Stromal cell of bone marrow (primary cell): ENCODE measurements around the gene DDC.

Experiments used
- DNase-seq: peaks from one replicate; pipeline ENCODE4 v3.0.0-alpha.2; 2012; ENCODE audit warnings: low read depth

Gene DDC

GRCh38 chr7:50456371-50457123 lies 108.7 kb downstream of the DDC start:
- no peak for DNase-seq

DNA sequence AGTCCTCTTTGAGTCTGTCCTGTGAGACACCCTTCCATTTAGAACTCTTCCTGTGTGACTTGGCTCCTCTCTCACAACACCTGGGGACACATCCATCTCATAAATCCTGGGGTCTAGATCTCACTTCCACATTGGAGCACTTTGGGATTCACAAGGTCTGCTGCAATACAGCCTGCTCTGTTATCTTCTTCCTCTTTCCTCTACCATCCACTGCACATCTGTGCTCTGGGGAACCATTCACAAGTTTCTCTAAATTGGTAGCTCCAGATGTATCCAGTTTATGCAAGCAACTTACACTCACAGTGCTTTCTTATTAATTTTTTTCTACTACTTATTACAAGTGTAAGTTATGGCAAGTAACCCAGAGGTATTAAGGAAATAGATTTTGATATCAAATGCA lies 109.5 kb downstream of the DDC start:
- DNase-seq, result no peak

DNA sequence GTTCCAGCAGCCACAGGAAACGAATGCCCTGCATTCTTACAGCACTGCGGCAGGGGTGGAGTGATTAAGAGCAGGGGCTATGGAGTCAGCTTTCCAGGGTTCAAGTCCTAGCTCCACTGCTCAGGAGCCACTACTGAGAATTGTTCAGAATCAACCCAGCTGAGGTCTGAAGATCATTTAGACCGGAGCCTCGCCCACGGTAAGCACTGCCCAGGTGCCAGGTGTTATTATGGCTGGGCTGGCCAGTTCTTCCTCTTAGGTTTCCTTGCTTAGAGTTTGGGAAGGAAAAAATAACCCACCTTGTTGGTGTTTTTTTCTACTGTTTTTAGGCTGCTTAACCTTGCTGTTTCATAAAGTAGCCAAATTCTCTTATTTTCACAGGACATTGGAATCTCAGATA lies 110.2 kb downstream of the DDC start:
- no peak for DNase-seq

GRCh38 chr7:50450590-50451032 lies 114.6 kb downstream of the DDC start:
- DNase-seq, result no peak

DNA sequence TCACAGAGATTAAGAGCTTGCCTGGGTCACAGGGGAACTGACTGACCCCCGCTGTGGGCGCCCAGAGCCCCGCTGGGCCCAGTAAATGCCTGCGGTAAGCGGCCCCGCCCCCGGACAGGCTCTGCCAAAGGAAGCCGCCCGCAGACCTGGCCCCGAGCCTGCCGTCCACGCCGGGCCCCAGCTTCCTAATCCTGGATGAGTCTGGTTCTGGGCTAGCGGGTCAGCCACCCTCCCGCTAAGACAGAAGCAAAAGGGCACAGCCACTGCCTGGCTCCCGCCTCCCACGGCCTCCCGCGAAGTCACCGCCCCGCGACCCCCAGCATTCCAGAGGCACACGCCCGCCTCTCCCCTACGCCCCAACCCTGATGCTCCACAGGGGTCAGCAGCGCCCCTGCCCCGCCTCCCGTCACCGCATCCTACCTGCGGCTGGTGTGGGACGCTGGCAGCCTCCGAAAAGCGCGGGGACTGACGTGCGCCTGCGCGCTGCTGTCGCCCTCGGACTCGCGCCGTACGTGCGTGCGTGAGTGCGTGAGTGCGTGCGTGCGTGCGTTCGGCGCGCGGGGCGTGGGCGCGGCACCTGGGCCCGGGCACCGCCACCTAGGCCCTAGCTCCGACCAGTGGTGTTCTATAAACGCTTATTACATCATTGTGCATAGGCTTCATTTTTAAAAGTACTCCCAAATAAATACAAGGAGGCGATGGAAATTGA lies 115.2 kb downstream of the DDC start, which contains the start of gene FIGNL1:
TSS of gene FIGNL1 (minus strand) at position 470 of the 709 bp plus-strand sequence. CDS start 3,063 bp downstream, outside the sequence.
- DNase-seq, result peak; percentile 24

DNA sequence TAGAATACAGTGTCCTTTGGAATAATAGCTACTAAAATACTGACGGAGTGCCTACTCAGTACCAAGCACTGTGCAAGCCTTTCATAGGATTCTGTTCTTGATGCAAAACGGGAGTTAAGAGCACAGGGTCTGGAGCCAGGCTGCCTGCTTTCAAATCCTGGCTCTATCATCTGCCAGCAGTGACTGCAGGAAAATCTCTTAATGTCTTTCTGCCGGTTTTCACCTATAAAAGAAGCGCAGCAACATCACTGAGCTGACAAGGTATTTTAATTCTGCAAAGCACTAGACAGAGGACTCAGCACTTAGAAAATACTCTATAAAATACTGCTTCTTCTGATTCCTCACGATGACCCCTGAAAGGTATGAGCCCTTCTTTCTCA lies 115.7 kb downstream of the DDC start:
- DNase-seq, result no peak

DNA sequence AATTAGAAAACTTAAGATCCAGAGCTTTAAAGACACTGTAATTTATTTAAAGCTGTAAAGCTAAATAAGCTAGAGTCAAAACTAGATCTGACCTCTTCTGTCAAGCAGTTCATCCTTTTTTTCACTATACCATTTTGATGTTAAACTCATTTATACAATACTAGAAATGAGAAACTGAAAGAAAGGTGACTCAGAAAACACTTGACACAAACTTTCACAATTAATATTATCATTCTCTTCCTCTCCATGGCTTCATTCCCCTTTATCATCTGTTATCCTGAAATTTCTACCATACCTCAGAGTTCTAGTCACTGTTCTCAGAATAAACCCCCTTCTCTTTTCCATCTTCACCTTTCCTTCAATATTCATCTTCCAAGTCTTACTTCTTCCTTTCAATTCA lies 116.4 kb downstream of the DDC start:
- DNase-seq, result no peak

DNA sequence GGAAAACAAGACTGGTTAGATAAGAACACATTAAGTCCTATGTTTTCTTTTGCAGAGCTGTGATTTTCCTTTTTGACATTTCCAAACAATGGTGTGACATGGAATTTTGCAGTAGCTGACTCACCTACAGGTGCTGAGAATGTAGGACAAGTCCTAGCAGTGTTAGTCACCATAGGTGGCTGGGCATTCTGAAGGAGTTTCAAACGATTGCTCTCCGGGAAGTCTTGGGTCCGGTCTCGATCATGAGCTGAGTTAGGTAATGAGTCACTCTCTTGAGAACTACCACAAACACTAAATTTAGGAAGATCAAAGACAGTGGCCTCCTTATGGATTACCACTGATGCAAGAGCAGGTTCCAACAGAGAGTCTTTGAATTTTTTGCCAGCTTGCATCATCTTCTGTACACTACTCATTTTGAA lies 118.7 kb downstream of the DDC start:
- DNase-seq, result peak; percentile 7

DNA sequence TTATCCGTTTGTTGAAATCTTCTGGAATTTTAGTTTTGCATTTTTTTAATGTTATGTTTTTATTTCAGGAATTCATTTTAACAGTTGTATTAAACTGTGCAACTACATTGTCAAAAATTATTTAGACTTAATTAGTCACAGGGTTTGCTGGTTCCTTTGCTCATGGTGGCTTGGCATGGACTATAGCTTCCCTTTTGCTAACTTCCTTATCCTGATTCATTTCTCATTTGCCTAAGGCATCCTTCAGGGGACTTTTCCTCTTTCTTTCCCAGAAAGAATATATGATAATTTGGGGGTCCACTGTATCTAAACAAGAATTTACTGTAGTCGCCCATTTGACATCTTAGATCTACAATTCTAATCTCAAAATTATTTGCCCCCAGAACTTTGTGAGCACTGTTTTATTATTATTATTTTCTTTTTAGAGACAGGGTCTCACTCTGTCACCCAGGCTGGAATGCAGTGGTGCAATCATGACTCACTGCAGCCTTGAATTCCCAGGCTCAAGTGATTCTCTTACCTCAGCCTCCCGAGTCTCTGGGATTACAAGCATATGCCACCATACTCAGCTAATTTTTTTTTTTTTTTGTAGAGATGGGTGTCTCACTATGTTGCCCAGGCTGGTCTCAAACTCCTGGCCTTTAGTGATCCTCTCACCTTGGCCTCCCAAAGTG lies 128.9 kb downstream of the DDC start:
- DNase-seq, result no peak

GRCh38 chr7:50431722-50432305 lies 133.4 kb downstream of the DDC start:
- DNase-seq, result no peak

DNA sequence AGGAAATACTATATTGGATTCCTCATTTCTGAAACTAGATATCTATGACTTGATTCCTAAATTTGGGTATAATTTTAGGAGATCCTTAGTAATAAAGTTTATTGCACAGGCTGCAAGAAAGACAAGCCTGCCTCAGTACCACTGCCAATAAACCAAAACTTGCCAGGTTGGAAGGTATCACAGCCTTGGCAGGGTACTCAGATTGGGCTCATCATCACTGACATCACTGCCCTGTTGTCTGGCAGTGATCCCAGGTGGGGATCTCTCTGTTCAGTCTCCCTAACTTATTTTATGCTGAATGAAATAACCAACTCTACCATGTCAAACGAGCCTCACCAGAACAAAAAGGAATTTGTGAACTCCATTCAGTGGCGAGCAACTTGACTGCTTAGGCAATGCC lies 133.9 kb downstream of the DDC start:
- DNase-seq, result no peak

DNA sequence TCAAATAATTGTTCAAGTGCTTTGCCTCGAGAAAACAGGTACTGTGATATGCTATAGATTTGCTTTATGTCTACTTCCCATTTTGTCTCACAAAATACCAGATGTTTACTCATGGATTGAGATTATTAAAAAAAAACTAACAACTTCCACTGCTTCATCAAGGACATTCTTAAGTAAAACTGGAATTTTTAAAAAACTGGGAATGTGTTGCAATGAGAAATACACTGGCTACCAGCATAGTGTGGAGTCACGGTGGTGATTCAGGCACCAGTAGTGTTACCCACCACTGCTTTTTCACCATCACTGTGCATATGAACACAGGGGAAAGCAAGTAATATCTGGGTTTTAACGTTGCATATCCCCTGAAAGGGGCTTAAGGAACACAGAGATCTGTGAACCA lies 136.3 kb downstream of the DDC start:
- no peak for DNase-seq

DNA sequence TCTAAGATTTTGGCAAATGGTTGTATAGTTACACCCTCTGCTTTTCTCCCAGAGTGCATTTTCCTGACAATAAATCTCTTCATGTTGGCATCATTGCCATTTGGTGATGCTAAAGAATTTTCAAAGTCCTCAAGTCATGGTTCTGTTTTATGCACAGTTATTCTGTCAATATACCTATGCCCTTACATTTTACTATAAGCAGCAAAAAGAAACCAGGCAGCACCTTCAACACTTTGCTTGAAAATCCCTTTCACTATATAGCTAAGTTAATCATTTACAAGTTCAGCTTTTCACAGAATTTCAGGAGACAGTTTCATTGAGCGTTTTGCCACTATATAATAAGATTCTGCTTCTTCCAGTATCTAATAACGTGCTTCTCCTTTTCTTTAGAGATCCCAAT lies 137.7 kb downstream of the DDC start:
- DNase-seq, result no peak

DNA sequence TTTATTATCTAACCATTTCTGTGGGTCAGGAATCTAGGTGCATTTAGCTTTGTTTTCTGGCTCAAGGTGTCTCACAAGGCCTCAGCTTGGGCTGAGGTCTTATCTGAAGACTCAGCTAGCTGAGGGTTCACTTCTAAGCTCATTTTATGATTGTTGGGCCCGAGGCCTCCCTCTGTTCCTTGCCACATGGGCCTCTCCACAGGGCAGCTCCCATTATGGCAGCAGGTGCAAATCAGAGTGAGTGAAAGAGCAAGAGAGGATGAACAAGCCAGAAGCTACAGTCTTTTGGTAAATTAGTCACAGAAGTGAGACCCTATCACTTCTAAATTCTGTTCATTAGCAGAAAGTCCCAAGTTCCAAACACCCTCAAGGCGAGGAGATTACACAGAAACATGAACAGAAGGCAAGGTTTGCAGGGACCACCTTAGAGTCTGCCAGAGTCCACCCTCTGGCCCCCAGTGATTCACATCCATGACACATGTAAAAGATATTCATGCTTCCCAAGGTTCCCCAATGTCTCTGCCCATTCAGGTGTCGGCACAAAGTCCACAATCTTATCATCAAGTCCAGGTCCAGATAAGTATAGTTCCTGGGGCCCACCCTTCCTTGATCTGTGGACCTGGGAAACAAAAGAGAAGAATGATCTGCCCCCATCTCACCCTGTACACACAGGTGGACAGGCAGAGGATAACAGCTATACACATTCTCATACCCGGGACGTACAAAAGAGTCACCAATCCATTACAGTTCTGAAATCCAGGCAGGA lies 138.7 kb downstream of the DDC start:
- no peak for DNase-seq

DNA sequence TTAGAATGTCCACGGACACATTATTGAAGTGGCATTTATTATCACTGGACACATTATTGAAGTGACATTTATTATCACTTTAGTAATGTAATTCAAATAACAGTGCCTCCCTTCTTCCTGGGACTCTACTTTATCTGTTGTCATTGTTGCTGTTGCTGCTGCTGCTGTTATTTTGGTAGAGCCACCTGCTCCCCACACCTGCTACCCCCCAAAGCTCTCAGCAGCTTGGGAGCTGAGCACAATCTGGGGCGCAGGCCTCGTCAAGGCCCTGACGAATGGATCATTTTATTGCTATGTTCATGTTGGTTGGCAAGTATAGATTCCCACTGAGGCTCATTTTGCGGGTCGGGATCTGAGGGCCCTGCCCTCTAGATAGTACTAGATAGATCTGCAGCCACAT lies 139.9 kb downstream of the DDC start:
- no peak for DNase-seq

DNA sequence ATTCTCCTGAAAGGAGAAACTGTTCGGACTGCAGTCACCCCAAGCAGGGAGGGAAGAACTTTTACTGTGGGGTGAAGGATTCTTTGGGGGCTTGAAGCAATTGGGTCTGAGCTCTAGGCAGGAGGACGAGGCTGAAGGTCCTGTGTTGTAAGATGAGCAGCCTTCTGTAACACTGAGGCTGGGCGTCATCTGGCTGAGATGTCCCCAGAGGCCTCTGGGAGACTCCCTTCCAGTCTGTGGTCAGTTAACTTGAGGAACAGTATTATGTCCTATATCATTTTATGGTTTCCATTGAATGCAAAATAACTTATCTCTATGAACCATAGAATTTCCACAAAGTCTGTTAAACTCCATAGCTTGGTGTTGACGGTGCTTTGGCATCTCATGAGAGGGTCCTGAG lies 141.3 kb downstream of the DDC start:
- no peak for DNase-seq

DNA sequence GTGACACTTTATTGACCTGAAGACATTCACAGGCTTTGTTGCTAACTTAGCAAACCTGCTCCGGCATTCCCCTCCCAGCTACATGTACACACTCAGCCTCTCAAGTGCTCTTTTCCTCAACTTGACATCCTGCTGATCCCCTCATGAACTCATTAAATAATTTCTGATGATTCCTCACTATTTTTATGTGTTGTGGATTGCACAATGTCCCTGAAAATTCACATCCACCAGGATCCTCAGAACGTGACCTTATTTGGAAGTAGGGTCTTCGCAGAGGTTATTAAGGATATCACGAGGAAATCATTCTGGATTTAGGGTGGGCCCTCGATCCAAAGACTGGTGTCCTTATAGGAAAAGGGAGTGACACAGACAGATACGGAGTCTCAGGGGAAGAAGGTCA lies 142.3 kb downstream of the DDC start:
- no peak for DNase-seq

- no peak for DNase-seq
Measured at GRCh38 chr7:50421043-50421442, 144.2 kb downstream of the DDC start.

DNA sequence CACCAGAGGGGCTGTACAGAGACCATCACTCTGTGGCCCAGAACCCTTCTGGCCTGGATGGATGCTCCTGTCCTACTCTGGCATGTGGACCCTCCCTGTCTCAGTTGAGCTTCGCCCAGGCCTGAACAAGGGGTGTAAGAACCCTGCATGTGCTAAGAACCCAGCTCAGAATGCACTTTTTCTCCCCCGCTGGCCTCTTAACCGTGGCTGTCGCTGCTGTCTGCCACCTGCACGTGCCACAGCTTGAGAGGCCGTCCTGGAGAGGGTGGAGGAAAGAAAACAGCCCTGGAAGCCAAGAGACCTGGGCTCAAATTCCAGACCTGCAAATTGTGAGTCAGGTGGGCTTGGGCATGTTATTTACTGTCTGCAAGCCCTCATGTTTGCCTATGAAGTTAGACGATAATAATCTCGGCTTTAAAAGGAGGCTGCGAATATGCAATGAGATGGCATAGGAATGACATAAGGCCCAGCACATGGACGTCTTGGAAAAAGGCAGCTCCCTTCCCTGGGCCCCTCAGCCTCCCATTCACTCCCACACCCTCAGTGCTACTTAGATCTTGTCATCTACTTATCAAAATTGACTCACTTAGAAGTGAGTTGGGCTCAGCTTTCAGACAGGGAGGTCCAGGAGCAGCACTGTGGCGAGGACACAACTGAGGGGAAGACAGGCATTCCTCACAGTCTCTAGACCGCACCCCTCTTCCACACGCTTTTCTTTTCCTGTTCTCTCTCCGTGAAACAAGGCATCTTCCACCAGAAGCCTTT lies 146.5 kb downstream of the DDC start:
- no peak for DNase-seq

- peak; percentile 51 for DNase-seq
Measured at GRCh38 chr7:50418086-50418515, 147.1 kb downstream of the DDC start.
